H9 (cell line): Measurements from ENCODE around the gene BHLHE23. TPM values are rescaled to one million over a fixed set of nuclear protein-coding genes. Genes with fewer than 3 reads are reported as not detected.

Source experiments
- DNase-seq: peaks from one replicate; pipeline ENCODE4 v3.0.0-alpha.2; 2017
- H2AFZ ChIP-seq: one replicate; pipeline ENCODE4 v1.6.1; 2013; ENCODE audit warnings: mild to moderate bottlenecking, low read length, control low read depth, moderate library complexity
- H2AK5ac ChIP-seq: 2 replicates; pipeline ENCODE4 v1.6.1; 2013; ENCODE audit warnings: low read length, control low read depth, mixed read lengths; ENCODE audit not compliant: insufficient read length
- H2BK120ac ChIP-seq: one replicate; pipeline ENCODE4 v1.6.1; 2013; ENCODE audit warnings: low read depth, mild to moderate bottlenecking, low read length, control low read depth, inconsistent platforms; ENCODE audit not compliant: poor library complexity, severe bottlenecking
- H2BK12ac ChIP-seq: 2 replicates; pipeline ENCODE4 v1.6.1; 2013; ENCODE audit warnings: low read length, control low read depth, mixed read lengths, low read depth; ENCODE audit not compliant: insufficient read length
- H2BK15ac ChIP-seq: 2 replicates; pipeline ENCODE4 v1.6.1; 2013; ENCODE audit warnings: low read depth, low read length, control low read depth
- H2BK20ac ChIP-seq: one replicate; pipeline ENCODE4 v1.6.1; 2013; ENCODE audit warnings: low read depth, mild to moderate bottlenecking, low read length, control low read depth, inconsistent platforms; ENCODE audit not compliant: poor library complexity, severe bottlenecking
- H2BK5ac ChIP-seq: 2 replicates; pipeline ENCODE4 v1.6.1; 2013; ENCODE audit warnings: low read length, control low read depth, mixed read lengths; ENCODE audit not compliant: insufficient read length
- H3K14ac ChIP-seq: 2 replicates; pipeline ENCODE4 v1.6.1; 2013; ENCODE audit warnings: low read length, control low read depth; ENCODE audit not compliant: insufficient read depth
- H3K18ac ChIP-seq: 2 replicates; pipeline ENCODE4 v1.6.1; 2013; ENCODE audit warnings: low read depth, mild to moderate bottlenecking, mixed read lengths, low read length, control low read depth; ENCODE audit not compliant: insufficient read length
- H3K23ac ChIP-seq: 2 replicates; pipeline ENCODE4 v1.6.1; 2013; ENCODE audit warnings: low read length, control low read depth, mixed read lengths, low read depth; ENCODE audit not compliant: insufficient read length
- H3K23me2 ChIP-seq: 2 replicates; pipeline ENCODE4 v1.6.1; 2013; ENCODE audit warnings: low read depth, mild to moderate bottlenecking, mixed read lengths, low read length, control low read depth; ENCODE audit not compliant: insufficient read length, poor library complexity, severe bottlenecking
- H3K27ac ChIP-seq: 2 replicates; pipeline ENCODE4 v1.5.1; 2013; ENCODE audit warnings: low read length, control low read depth, mixed read lengths, low read depth; ENCODE audit not compliant: insufficient read length
- H3K27me3 ChIP-seq: 2 replicates; pipeline ENCODE4 v1.6.1; 2013; ENCODE audit warnings: low read length, control low read depth, inconsistent platforms; ENCODE audit not compliant: insufficient read depth
- H3K4ac ChIP-seq: 2 replicates; pipeline ENCODE4 v1.6.1; 2013; ENCODE audit warnings: low read depth, mild to moderate bottlenecking, control low read depth, inconsistent platforms, low read length, moderate library complexity
- H3K4me1 ChIP-seq: 2 replicates; pipeline ENCODE4 v1.6.1; 2013; ENCODE audit warnings: low read length, control low read depth, inconsistent platforms; ENCODE audit not compliant: insufficient read depth
- H3K4me2 ChIP-seq: 2 replicates; pipeline ENCODE4 v1.6.1; 2013; ENCODE audit warnings: low read length, control low read depth, mixed read lengths; ENCODE audit not compliant: insufficient read length, insufficient read depth
- H3K56ac ChIP-seq: 2 replicates; pipeline ENCODE4 v1.6.1; 2013; ENCODE audit warnings: low read depth, mild to moderate bottlenecking, mixed read lengths, low read length, control low read depth; ENCODE audit not compliant: insufficient read length
- H3K79me1 ChIP-seq: 2 replicates; pipeline ENCODE4 v1.6.1; 2013; ENCODE audit warnings: low read depth, mild to moderate bottlenecking, moderate library complexity, low read length, control low read depth, inconsistent platforms; ENCODE audit not compliant: insufficient read depth, poor library complexity, severe bottlenecking
- H3K79me2 ChIP-seq: 2 replicates; pipeline ENCODE4 v1.6.1; 2013; ENCODE audit warnings: low read length, control low read depth, inconsistent platforms; ENCODE audit not compliant: insufficient read depth
- H3K9ac ChIP-seq: 2 replicates; pipeline ENCODE4 v1.6.1; 2013; ENCODE audit warnings: low read length, control low read depth, mixed read lengths; ENCODE audit not compliant: insufficient read length; ENCODE audit errors: extremely low read depth
- H3K9me3 ChIP-seq: one replicate; pipeline ENCODE4 v1.6.1; 2013; ENCODE audit warnings: low read depth, low read length, inconsistent platforms; ENCODE audit not compliant: control insufficient read depth
- H3T11ph ChIP-seq: one replicate; pipeline ENCODE4 v1.6.1; 2013; ENCODE audit warnings: mild to moderate bottlenecking, low read length, control low read depth, inconsistent platforms
- H4K20me1 ChIP-seq: one replicate; pipeline ENCODE4 v1.6.1; 2013; ENCODE audit not compliant: control insufficient read depth, insufficient read length, insufficient read depth
- H4K5ac ChIP-seq: 2 replicates; pipeline ENCODE4 v1.6.1; 2013; ENCODE audit warnings: low read depth, mild to moderate bottlenecking, mixed read lengths, low read length, control low read depth; ENCODE audit not compliant: insufficient read length
- H4K8ac ChIP-seq: replicated peaks from 2 replicates; pipeline ENCODE4 v1.6.1; 2013; ENCODE audit warnings: low read length, control low read depth, mixed read lengths, low read depth; ENCODE audit not compliant: insufficient read length
- H4K91ac ChIP-seq: 2 replicates; pipeline ENCODE4 v1.6.1; 2013; ENCODE audit warnings: low read depth, mild to moderate bottlenecking, moderate library complexity, mixed read lengths, low read length, control low read depth; ENCODE audit not compliant: insufficient read length
- H3K27ac Mint-ChIP-seq, 3 experiments: 2 replicates in 2 of 3; 3 replicates in 1 of 3; pipeline ENCODE4 v1.8.0; 2020 to 2021; ENCODE audit warnings: mixed read lengths in 3 of 3, mild to moderate bottlenecking in 1 of 3, moderate library complexity in 1 of 3
- H3K27me3 Mint-ChIP-seq: 2 replicates; pipeline ENCODE4 v1.8.0; 2021; ENCODE audit warnings: low read depth, mild to moderate bottlenecking, moderate library complexity, mixed read lengths
- H3K36me3 Mint-ChIP-seq, 3 experiments: 2 replicates in 2 of 3; 3 replicates in 1 of 3; pipeline ENCODE4 v1.8.0; 2020 to 2021; ENCODE audit warnings: low read depth in 3 of 3, mixed read lengths in 3 of 3; ENCODE audit not compliant: insufficient read depth in 1 of 3
- H3K4me1 Mint-ChIP-seq, 2 experiments: 2 replicates each; pipeline ENCODE4 v1.8.0; 2020; ENCODE audit warnings: mixed read lengths in 2 of 2
- H3K4me3 Mint-ChIP-seq, 2 experiments: 2 replicates in 1 of 2; 3 replicates in 1 of 2; pipeline ENCODE4 v1.8.0; 2020 to 2021; ENCODE audit warnings: mild to moderate bottlenecking in 2 of 2, mixed read lengths in 2 of 2, moderate library complexity in 1 of 2
- H3K9me3 Mint-ChIP-seq, 2 experiments: 2 replicates in 1 of 2; 3 replicates in 1 of 2; pipeline ENCODE4 v1.8.0; 2020; ENCODE audit warnings: mild to moderate bottlenecking in 2 of 2, mixed read lengths in 2 of 2, moderate library complexity in 1 of 2
- WGBS: extraction: QIAGEN DNeasy Blood & Tissue Kit; methylation state at CpG from one replicate; pipeline ENCODE4 v1.1.7; 2013; ENCODE audit warnings: missing lambda C conversion rate, low lambda C conversion rate, mixed read lengths; ENCODE audit not compliant: insufficient read length; ENCODE audit errors: extremely low coverage; 5-methylcytosine and 5-hydroxymethylcytosine counted together
- total RNA-seq: library from RNA; stranded (reverse); gene quantifications from 2 replicates; pipeline ENCODE4 v1.2.1, GENCODE V29; 2021
- TF ChIP-seq, protein P1 (sequence below): fragments of 200-600 bp; sonication (generic); conservative IDR thresholded peaks from 3 replicates; pipeline ENCODE4 v1.8.0; 2021; ENCODE audit warnings: antibody characterized with exemption, mild to moderate bottlenecking

Gene BHLHE23
- total RNA-seq, 1 experiment from 2014 or later = 0.35 TPM

DNA sequence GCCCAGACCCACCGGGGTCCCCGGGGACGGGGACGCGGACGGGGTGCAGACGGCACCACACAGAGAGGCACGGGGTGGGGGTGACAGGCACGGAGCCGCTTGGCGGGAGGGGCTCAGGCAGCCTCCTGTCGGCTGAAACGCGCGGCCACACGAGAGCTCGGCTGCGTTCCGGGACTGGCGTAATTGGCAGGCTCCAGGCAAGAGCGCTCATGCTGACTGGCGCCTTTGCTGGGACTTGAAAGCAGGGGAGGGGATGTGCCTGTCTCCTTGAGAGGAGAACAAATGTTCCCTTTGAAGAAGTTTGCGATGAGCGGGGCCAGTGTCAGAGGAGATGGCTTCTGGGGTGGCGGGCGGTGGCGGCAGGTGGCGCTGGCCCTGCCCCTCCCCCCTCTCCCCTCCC, 25.8 kb downstream of the BHLHE23 start:
- no peaks in the 10 kb centered on the region for H3K79me2 ChIP-seq
- no peaks in the 10 kb centered on the region for H3K23me2 ChIP-seq
- no peak overlapping the region for H2BK5ac ChIP-seq
- WGBS = no CpG with 5 or more reads among the region's 28 CpGs
- H2BK15ac ChIP-seq = no peak overlapping the region
- H3K9ac ChIP-seq = no peak overlapping the region
- no peak overlapping the region for H3K4me2 ChIP-seq
- no peak overlapping the region for H3K18ac ChIP-seq
- no peak overlapping the region for H3T11ph ChIP-seq
- no peaks in the 10 kb centered on the region for H3K4me1 ChIP-seq
- no peak overlapping the region for H2AK5ac ChIP-seq
- no peaks in the 10 kb centered on the region for H4K20me1 ChIP-seq
- TF ChIP-seq, protein P1, sequence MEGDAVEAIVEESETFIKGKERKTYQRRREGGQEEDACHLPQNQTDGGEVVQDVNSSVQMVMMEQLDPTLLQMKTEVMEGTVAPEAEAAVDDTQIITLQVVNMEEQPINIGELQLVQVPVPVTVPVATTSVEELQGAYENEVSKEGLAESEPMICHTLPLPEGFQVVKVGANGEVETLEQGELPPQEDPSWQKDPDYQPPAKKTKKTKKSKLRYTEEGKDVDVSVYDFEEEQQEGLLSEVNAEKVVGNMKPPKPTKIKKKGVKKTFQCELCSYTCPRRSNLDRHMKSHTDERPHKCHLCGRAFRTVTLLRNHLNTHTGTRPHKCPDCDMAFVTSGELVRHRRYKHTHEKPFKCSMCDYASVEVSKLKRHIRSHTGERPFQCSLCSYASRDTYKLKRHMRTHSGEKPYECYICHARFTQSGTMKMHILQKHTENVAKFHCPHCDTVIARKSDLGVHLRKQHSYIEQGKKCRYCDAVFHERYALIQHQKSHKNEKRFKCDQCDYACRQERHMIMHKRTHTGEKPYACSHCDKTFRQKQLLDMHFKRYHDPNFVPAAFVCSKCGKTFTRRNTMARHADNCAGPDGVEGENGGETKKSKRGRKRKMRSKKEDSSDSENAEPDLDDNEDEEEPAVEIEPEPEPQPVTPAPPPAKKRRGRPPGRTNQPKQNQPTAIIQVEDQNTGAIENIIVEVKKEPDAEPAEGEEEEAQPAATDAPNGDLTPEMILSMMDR = no peak
- no peak overlapping the region for H2BK20ac ChIP-seq
- H3K56ac ChIP-seq = no peak overlapping the region
- Mint-ChIP-seq H3K4me1 (peaks cover 15 to 57% of the 10 kb centered on the region in 2 experiments; a peak in 3 of 4 replicates), H3K9me3 (no peaks in the 10 kb centered on the region), H3K4me3 (no peak overlapping the region), H3K27ac (no peak overlapping the region), H3K36me3 (no peaks in the 10 kb centered on the region), H3K27me3 (peaks cover 23% of the 10 kb centered on the region)
- no peak overlapping the region for H4K5ac ChIP-seq
- H2AFZ ChIP-seq = no peak overlapping the region
- H2BK12ac ChIP-seq = no peak overlapping the region
- H4K8ac ChIP-seq = no peak overlapping the region
- no peak overlapping the region for H3K14ac ChIP-seq
- no peaks in the 10 kb centered on the region for H3K79me1 ChIP-seq
- H3K27ac ChIP-seq = no peak overlapping the region
- no peaks in the 10 kb centered on the region for H3K9me3 ChIP-seq
- no peak overlapping the region for H4K91ac ChIP-seq
- no peak overlapping the region for H3K23ac ChIP-seq
- H3K27me3 ChIP-seq = no peaks in the 10 kb centered on the region
- peak; percentile 51 for DNase-seq
- H3K4ac ChIP-seq = no peak overlapping the region
- H2BK120ac ChIP-seq = no peak overlapping the region
